ENCODE results near the gene KIAA0232. TPM values are rescaled to one million over a fixed set of nuclear protein-coding genes. Genes with fewer than 3 reads are reported as not detected.

The KIAA0232 gene
- total and polyA plus RNA-seq, 2 of the 8 experiments (the other 6 are each of a cell fraction or from before 2014, with no cell fraction given), result 5.6 to 23.3 TPM

DNA sequence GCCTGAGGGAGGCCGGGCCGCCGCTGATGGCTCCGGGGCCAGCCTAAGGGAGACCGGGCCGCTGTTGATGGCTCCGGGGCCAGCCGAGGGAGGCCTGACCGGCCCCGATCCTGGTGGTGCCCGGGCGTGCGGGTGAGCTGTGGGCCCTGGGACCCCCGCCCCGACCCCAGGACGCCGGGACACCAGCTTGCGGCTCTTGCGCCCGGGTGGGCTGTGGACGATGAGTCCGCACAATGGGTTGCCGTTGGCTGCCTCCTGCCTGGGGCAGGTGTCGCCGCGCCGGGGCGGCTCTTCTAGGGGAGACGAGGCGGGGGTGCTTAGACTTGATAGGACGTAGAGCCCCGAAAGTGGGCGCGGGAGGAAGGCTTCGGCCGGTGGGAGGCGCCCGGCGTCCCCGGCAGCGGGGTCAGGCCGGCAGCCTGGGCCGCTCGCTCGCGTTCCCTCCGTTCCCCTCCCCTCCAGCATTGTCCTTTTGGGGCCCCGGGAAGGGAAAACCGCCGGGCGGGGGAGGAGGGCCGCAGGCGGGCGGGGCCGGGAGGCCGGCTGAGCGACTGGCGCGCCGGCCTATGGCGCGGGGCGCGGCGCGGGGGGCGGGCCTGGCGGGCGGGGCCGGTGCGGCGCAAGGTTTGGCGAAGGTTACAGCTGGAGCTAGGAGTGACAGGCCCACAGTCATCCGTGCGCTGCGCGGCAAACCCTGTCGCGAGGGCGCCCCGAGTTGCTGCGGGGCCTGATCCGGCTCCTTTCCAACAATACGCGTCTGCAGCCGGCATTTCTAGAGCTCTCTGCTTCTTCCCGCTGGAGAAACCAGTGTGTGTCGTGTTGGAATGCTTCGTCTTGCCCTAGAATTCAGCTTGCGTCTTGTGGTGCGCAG, 819 bp downstream of the KIAA0232 start (continued):
- TF ChIP-seq, protein P1, sequence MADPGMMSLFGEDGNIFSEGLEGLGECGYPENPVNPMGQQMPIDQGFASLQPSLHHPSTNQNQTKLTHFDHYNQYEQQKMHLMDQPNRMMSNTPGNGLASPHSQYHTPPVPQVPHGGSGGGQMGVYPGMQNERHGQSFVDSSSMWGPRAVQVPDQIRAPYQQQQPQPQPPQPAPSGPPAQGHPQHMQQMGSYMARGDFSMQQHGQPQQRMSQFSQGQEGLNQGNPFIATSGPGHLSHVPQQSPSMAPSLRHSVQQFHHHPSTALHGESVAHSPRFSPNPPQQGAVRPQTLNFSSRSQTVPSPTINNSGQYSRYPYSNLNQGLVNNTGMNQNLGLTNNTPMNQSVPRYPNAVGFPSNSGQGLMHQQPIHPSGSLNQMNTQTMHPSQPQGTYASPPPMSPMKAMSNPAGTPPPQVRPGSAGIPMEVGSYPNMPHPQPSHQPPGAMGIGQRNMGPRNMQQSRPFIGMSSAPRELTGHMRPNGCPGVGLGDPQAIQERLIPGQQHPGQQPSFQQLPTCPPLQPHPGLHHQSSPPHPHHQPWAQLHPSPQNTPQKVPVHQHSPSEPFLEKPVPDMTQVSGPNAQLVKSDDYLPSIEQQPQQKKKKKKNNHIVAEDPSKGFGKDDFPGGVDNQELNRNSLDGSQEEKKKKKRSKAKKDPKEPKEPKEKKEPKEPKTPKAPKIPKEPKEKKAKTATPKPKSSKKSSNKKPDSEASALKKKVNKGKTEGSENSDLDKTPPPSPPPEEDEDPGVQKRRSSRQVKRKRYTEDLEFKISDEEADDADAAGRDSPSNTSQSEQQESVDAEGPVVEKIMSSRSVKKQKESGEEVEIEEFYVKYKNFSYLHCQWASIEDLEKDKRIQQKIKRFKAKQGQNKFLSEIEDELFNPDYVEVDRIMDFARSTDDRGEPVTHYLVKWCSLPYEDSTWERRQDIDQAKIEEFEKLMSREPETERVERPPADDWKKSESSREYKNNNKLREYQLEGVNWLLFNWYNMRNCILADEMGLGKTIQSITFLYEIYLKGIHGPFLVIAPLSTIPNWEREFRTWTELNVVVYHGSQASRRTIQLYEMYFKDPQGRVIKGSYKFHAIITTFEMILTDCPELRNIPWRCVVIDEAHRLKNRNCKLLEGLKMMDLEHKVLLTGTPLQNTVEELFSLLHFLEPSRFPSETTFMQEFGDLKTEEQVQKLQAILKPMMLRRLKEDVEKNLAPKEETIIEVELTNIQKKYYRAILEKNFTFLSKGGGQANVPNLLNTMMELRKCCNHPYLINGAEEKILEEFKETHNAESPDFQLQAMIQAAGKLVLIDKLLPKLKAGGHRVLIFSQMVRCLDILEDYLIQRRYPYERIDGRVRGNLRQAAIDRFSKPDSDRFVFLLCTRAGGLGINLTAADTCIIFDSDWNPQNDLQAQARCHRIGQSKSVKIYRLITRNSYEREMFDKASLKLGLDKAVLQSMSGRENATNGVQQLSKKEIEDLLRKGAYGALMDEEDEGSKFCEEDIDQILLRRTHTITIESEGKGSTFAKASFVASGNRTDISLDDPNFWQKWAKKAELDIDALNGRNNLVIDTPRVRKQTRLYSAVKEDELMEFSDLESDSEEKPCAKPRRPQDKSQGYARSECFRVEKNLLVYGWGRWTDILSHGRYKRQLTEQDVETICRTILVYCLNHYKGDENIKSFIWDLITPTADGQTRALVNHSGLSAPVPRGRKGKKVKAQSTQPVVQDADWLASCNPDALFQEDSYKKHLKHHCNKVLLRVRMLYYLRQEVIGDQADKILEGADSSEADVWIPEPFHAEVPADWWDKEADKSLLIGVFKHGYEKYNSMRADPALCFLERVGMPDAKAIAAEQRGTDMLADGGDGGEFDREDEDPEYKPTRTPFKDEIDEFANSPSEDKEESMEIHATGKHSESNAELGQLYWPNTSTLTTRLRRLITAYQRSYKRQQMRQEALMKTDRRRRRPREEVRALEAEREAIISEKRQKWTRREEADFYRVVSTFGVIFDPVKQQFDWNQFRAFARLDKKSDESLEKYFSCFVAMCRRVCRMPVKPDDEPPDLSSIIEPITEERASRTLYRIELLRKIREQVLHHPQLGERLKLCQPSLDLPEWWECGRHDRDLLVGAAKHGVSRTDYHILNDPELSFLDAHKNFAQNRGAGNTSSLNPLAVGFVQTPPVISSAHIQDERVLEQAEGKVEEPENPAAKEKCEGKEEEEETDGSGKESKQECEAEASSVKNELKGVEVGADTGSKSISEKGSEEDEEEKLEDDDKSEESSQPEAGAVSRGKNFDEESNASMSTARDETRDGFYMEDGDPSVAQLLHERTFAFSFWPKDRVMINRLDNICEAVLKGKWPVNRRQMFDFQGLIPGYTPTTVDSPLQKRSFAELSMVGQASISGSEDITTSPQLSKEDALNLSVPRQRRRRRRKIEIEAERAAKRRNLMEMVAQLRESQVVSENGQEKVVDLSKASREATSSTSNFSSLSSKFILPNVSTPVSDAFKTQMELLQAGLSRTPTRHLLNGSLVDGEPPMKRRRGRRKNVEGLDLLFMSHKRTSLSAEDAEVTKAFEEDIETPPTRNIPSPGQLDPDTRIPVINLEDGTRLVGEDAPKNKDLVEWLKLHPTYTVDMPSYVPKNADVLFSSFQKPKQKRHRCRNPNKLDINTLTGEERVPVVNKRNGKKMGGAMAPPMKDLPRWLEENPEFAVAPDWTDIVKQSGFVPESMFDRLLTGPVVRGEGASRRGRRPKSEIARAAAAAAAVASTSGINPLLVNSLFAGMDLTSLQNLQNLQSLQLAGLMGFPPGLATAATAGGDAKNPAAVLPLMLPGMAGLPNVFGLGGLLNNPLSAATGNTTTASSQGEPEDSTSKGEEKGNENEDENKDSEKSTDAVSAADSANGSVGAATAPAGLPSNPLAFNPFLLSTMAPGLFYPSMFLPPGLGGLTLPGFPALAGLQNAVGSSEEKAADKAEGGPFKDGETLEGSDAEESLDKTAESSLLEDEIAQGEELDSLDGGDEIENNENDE (IDR thresholded peaks at IDR 0.05; ENCODE audit: insufficient replicate concordance, low read length), result no peak
- TF ChIP-seq CHD2 (IDR thresholded peaks at IDR 0.05; ENCODE audit: low read length) (peak; percentile 31; the same call in 1 of the 2 replicates), PHF8 (conservative IDR thresholded peaks at IDR 0.05; ENCODE audit: low read depth, low read length) (peak; percentile 66), CREB1 (IDR thresholded peaks at IDR 0.05) (no peak), HDAC2 (IDR thresholded peaks at IDR 0.05; ENCODE audit: borderline replicate concordance in 1 of 2, low read depth in 2 of 2, low read length in 2 of 2) (peak in 1 of 2 experiments; percentile 93; a peak in 2 of 4 replicates), SP4 (IDR thresholded peaks at IDR 0.05; ENCODE audit: low read length) (no peak), RAD21 (IDR thresholded peaks at IDR 0.05 in 1 of 2, conservative IDR thresholded peaks at IDR 0.05 in 1 of 2; ENCODE audit: low read depth in 2 of 2, low read length in 2 of 2) (peak; percentile 19 to 26; a peak in 3 of 4 replicates), GTF2F1 (IDR thresholded peaks at IDR 0.05; ENCODE audit: borderline replicate concordance, low read depth, low read length) (no peak)
- TF ChIP-seq, protein P2, sequence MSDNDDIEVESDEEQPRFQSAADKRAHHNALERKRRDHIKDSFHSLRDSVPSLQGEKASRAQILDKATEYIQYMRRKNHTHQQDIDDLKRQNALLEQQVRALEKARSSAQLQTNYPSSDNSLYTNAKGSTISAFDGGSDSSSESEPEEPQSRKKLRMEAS (IDR thresholded peaks at IDR 0.05), result peak; percentile 15; the same call in 1 of the 2 replicates

All from H1 (cell line).